IMR-90 (cell line): ENCODE results near the gene PCMTD2.

Experiments
- BHLHE40 ChIP-seq: fragments of 150-350 bp; IDR thresholded peaks from 2 replicates; pipeline ENCODE4 v1.6.1; 2016; ENCODE audit warnings: mild to moderate bottlenecking, low read depth, low read length
- MXI1 ChIP-seq: IDR thresholded peaks from 2 replicates; pipeline ENCODE4 v1.6.1; 2012; ENCODE audit warnings: low read depth, mild to moderate bottlenecking, low read length, moderate library complexity, borderline replicate concordance
- POLR2A ChIP-seq: IDR thresholded peaks from 2 replicates; pipeline ENCODE4 v1.6.1; 2012; ENCODE audit warnings: mild to moderate bottlenecking, low read depth, low read length
- TF ChIP-seq, protein P1 (sequence below): conservative IDR thresholded peaks from 2 replicates; pipeline ENCODE4 v1.5.1; 2012; ENCODE audit warnings: mild to moderate bottlenecking, low read depth, low read length, improper control_type of control experiment

DNA sequence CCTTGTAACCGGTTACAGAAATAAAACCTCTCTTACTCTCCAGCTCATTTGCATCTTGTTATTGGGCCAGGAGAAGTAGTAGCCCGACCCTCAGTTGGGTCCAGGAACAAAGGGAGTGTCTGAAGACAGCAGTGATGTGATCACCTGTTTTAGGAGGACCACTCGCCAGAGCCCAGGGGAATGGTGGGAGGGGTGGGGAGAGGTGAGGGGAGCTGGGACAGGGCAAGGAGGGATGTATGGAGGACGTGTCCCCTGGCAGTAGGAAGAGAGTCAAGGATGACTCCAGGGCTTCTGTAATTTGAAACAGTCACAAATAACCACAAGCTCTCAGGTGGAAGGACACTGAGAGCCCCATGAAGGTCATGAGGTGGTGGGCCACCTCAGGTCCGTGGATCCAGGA is 1.4 kb upstream of the PCMTD2 start:
- TF ChIP-seq, protein P1, sequence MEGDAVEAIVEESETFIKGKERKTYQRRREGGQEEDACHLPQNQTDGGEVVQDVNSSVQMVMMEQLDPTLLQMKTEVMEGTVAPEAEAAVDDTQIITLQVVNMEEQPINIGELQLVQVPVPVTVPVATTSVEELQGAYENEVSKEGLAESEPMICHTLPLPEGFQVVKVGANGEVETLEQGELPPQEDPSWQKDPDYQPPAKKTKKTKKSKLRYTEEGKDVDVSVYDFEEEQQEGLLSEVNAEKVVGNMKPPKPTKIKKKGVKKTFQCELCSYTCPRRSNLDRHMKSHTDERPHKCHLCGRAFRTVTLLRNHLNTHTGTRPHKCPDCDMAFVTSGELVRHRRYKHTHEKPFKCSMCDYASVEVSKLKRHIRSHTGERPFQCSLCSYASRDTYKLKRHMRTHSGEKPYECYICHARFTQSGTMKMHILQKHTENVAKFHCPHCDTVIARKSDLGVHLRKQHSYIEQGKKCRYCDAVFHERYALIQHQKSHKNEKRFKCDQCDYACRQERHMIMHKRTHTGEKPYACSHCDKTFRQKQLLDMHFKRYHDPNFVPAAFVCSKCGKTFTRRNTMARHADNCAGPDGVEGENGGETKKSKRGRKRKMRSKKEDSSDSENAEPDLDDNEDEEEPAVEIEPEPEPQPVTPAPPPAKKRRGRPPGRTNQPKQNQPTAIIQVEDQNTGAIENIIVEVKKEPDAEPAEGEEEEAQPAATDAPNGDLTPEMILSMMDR: no peak
- TF ChIP-seq POLR2A (no peak), MXI1 (no peak), BHLHE40 (no peak)
